HG03565 (cell line): ENCODE results near the gene MOXD1.

Experiments used
- ATAC-seq: cut with Tn5 transposase; IDR thresholded peaks from one replicate; pipeline ENCODE4 v1.9.1; 2021; ENCODE audit warnings: mild to moderate bottlenecking, moderate library complexity; ENCODE audit not compliant: unreplicated experiment

Gene MOXD1

DNA sequence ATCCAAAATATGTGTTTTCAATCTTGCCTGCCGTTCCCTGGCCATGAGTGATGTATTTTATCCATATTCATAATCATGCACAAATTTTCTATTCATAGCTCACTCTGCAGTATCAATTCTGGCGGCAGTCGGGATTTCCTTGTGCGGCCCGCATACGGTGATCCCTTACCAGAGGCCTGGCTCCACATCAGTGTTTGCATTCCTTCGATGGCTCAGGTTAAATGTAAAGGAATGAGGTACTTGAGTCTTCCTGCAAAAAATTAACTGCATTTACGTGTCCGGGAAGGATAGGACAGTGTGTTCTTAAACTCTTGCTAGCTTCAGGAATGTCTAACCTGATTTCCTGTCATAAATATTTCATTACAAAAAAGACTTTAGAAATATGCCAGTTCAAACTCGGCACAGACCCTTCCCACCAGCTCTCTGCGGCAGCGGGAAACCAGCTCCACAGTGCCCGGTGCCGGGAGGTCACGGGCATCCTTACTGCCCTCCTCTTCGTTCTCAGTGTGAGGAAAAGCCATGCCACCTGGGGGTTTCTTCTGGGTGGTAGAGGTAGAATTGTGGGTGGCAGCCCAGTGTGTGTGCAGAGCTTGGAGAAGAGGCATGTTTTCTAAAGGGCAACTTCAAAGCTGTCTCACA, 154.5 kb downstream of the MOXD1 start:
- ATAC-seq, result no peak

- no peak for ATAC-seq
Measured at GRCh38 chr6:132246120-132246617, 155.1 kb downstream of the MOXD1 start.
